HEK293T (cell line): ENCODE measurements around the gene CYYR1.

Experiments
- CTBP1 ChIP-seq: fragments of 450-650 bp; IDR thresholded peaks from 2 replicates; pipeline ENCODE4 v1.6.1; 2016; ENCODE audit warnings: borderline replicate concordance
- FOXK2 ChIP-seq: fragments of 450-650 bp; IDR thresholded peaks from 2 replicates; pipeline ENCODE4 v1.6.1; 2016; ENCODE audit warnings: mild to moderate bottlenecking
- FOXM1 ChIP-seq: fragments of 450-650 bp; IDR thresholded peaks from 2 replicates; pipeline ENCODE4 v1.6.1; 2017; ENCODE audit warnings: mild to moderate bottlenecking, borderline replicate concordance
- HDGF ChIP-seq: fragments of 450-650 bp; IDR thresholded peaks from 2 replicates; pipeline ENCODE4 v1.6.1; 2017; ENCODE audit warnings: antibody characterized with exemption, borderline replicate concordance
- SP1 ChIP-seq: fragments of 450-650 bp; IDR thresholded peaks from 2 replicates; pipeline ENCODE4 v1.6.1; 2017
- SUZ12 ChIP-seq: fragments of 450-650 bp; IDR thresholded peaks from 2 replicates; pipeline ENCODE4 v1.6.1; 2016; ENCODE audit warnings: mild to moderate bottlenecking
- ZNF384 ChIP-seq: fragments of 450-650 bp; IDR thresholded peaks from 2 replicates; pipeline ENCODE4 v1.6.1; 2016

DNA sequence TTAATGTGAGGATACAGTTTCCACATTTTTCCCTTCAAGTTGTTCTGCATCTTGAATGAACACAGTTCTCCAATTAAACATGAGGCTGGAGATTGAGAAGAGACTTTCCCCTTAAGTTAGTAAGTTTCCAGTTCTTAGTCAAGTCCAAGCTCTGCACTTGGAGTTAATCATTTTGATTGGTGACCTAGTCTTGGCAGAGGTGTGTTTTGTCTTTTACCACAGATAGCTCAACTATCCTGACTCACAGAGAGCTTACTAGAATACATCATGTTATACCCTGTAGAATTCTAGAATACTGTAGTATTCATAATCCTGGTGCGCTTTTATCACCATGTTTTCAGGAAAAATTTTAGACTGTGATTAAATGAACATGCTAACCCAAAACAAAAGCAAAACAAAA is 129.2 kb downstream of the CYYR1 start:
- TF ChIP-seq CTBP1, result no peak
- TF ChIP-seq SP1, result no peak
- TF ChIP-seq FOXK2, result no peak
- no peak for TF ChIP-seq ZNF384
- no peak for TF ChIP-seq SUZ12
- no peak for TF ChIP-seq FOXM1
- TF ChIP-seq HDGF, result no peak
